HG03066 (cell line): ENCODE results near the gene SNU13.
"Not testable (repeated sequence)": the region's sequence is repeated elsewhere in the genome, so short reads cannot be mapped to it uniquely, and the experiment has no call there.

ENCODE experiments used
- ATAC-seq: cut with Tn5 transposase; IDR thresholded peaks from one replicate; pipeline ENCODE4 v1.9.1; 2021; ENCODE audit warnings: low read depth; ENCODE audit not compliant: unreplicated experiment

Gene SNU13

DNA sequence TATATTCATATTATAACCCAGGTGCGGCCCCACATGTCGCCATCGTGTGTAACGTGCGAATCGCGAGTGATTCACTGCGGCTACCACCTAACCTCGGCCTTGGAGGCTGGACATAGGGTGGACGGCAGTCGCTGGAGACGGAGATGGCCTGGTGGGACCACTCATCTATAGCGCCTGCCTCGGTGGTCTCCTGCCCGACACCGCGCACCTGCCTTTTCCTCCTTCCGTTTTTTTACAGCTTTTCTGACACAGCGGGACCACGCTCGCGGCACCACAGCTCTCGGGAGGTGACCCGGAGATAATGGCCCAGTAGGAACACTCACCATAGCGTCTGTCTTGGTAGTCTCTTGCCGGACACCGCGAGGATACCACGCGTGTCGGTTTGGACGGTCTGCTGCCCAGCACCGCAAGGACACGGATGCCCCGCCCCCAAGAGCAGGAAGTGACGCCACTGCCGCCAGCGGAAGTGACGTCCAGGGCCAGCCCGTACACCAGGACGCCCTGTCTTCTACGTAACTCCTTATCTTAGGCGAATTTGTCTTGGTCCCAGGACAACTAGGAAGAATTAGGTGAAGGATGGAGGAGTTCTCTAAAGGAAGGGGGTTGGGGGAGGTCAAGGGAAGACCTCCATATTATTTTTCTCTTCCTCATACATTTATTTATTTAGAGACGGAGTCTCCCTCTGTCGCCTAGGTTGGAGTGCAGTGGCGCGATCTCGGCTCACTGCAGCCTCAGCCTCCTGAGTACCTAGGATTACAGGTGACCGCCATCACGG, 6.4 kb downstream of the SNU13 start:
- no peak for ATAC-seq

DNA sequence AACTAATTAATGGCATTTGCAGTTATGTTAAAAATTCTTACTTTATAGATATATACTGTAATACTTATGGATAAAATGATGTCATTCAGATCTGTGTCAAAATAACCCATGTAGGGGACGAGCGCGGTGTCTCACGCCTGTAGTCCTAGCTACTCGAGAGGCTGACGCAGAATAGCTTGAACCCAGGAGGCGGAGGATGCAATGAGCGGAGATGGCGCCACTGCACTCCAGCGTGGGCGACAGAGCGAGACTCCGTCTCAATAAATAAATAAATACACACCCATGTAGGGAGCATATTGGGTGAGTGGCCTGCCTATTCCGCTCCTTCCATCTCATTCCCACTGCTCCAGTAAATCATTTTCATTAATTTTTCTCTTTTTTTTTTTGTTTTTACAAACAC, 7.1 kb downstream of the SNU13 start:
- ATAC-seq, result no peak

DNA sequence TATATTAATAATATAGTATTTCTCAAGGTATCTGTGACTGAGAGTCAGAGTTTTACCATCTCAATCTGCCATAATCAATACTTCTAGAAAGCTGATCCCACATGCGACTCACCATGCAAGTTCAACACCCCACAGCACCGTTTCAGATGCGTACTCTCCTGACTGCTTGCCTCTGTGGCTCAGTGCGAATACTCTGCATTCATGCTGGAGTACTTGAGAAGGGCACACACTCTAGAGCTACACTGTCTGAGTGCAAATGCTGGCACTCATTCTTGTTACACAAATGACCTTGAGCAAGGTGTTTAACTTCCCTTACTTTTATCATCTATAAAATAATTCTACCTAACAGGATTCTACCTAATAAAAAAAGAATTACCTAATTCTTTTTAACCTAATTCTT, 12.5 kb downstream of the SNU13 start:
- no peak for ATAC-seq

DNA sequence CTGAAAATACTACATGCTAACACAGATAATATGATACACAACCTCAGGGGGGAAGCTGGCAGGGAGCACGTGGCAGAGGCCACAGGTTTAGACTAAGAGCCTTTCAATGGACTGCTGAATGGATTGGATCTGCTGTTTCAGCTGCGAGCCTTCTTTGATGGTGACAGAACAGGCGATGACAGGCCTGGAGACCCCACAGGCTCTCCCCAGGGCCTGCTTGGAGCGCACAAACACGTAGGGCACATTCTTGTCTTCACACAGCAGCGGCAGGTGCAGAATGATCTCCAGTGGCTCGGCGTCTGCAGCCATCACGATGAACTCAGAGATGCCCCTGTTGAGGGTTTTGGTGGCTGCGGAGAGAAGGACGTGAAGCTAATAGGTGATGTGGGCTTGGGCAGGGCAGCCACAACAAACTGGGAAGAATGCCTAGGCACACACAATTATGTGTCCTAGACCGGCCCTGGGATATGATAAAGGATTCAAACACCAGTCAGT, 13.8 kb downstream of the SNU13 start:
- ATAC-seq, result no peak

DNA sequence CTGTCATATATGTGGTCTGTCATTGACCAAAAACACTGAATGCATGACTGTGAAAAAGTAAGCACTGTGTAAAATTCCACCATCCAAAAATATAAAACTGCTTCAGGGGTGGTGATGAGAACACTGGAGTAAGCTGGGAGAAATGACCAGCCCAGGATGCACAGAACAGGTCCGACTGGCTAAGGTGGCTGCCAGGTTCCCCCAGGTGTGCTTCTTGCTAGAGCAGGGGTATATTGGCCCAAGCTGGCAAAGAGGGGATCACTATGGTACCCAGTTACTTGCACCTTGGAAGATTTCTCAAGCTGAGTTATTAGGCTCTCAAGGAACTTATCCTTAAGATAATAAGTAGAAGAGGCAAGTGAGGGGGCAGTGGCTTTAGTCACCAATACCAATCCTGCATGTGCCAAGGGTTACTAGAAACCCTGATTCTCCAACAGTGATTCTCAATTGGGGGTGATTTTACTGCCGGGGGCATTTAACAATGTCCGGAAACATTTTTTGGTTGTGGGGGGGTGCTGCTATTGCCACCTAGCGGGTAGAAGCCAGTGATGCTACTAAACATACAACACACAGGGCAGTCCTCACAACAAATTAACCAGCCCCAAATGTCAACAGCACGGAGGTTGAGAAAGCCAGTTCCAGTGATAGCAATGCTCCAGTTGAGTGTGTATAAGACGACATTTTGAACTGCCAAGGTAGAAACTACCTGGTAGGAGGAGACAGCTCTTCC, 15.7 kb downstream of the SNU13 start:
- no peak for ATAC-seq

DNA sequence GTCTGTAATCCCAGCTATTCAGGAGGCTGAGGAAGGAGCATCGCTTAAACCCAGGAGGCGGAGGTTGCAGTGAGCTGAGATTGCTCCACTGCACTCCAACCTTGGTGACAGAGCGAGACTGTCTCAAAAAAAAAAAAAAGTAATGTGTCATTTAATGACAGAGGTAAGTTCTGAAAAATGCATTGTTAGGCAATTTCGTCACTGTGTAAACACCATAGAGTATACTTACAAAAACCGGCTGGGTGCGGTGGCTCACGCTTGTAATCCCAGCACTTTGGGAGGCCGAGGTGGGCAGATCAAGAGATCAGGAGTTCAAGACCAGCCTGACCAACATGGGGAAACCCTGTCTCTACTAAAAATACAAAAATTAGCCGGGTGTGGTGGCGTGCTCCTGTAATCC, 16.6 kb downstream of the SNU13 start:
- not testable (repeated sequence) for ATAC-seq

DNA sequence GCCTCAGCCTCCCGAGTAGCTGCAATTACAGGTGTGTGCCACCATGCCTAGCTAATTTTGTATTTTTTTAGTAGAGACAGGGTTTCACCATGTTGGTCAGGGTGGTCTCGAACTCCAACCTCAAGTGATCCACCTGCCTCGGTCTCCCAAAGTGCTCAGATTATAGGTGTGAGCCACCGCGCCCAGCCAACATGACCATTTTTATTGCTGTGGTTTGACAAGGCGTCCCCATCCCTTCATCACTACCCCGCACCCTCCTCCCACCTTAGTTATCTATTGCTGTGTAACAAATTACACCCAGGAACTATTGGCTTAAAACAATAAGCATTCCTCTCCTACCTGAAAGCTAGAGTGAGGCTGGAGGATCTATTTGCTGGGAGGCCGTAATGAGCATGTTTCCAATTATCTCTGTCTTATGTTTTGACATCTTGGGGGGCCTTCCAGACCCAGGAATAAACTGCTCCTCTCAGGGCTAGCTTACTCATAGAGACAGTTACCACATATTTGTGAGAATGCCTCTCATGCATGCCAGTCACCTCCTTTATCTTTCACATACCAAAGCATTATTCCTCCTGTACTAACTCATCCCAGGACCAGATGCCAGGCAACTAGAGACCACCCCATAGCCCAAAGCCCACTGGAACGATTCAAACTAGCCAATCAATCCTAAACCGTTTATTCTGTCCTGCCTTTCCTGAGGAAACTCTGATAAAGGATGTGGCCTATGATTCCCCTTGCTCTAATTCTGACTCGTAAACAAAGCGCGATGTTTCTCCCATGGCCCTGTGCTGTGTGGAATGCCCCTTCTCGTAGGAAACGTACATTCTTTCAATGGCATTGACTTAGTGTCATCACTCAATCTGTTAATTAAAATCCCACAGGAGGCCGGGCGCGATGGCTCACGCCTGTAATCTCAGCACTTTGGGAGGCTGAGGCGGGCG, 19.4 kb downstream of the SNU13 start:
- no peak for ATAC-seq

DNA sequence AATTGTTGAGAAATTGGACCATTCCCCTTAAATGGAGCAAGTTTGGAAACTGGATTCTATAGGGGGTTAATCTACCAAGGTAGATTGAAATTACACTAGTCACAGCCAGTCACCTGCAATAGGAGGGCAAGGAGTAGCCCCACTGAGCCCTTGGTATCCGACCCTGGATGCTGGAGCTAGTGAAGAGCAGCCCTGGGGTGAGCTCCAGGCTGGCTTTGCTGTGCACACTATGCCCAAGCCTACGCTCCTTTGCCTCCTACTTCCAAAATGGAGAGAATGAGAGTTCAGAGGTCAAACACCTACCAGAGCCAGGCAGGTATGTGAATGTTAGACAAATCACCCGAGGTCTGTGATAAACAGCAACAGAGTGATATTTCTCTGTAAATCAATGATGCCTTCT, 23.7 kb downstream of the SNU13 start:
- ATAC-seq, result no peak

DNA sequence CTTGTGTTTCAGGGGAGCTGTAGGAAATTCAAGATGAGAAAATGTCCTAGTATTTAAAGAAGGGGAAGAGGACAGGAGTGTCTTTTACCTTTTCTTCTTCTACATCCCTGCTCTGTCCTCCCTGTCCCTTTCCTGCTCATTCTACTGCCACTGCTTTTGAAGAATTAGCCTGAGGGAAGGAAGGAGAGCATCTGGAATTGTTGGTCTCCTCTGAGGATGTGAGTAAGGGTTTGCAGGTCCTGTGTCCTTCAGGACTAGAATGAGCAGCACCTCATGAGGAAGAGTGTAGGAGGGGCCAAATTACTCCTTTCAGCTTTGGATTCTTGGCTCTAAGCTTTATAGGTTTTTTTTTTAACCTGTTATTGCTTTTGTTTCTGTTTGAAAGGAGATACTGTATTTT, 24.2 kb downstream of the SNU13 start:
- no peak for ATAC-seq

DNA sequence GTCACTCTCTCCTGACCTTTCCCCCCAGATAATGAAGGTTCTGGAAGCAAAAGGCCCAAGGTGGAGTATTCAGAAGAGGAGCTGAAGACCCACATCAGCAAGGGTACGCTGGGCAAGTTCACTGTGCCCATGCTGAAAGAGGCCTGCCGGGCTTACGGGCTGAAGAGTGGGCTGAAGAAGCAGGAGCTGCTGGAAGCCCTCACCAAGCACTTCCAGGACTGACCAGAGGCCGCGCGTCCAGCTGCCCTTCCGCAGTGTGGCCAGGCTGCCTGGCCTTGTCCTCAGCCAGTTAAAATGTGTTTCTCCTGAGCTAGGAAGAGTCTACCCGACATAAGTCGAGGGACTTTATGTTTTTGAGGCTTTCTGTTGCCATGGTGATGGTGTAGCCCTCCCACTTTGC, 25.1 kb downstream of the SNU13 start:
- ATAC-seq, result not testable (repeated sequence)

DNA sequence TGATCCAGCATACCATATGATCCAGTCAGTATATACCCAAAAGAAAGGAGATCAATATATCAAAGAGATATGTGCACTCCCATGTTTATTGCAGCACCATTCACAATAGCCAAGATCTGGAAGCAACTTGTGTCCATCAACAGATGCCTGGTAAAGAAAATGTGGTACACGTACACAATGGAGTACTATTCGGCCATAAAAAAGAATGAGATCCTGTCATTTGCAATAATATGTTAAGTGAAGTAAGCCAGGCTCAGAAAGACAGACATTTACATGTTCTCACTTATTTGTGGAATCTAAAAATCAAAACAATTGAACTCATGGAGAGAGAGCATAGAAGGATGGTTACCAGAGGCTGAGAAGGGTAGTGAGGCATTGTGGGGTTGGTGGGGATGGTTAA, 27.0 kb downstream of the SNU13 start:
- ATAC-seq, result no peak

DNA sequence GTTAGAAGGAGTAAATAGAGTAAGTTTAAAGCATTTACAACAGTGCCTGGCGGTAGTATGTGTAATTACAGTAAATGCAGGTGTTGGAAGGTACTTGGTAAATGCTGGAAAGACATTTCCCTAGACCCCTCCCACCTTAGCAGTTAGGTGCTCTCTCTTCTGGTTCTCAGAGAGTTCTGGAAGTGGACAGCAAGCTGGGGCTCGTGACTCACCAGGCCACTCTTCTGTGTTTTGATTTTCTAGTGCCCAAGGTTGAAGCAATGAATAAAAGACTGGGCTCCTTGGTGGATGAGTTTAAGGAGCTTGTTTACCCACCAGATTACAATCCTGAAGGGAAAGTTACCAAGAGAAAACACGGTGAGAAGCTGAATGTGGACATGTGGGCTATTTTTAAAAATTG, 27.6 kb downstream of the SNU13 start:
- no peak for ATAC-seq

DNA sequence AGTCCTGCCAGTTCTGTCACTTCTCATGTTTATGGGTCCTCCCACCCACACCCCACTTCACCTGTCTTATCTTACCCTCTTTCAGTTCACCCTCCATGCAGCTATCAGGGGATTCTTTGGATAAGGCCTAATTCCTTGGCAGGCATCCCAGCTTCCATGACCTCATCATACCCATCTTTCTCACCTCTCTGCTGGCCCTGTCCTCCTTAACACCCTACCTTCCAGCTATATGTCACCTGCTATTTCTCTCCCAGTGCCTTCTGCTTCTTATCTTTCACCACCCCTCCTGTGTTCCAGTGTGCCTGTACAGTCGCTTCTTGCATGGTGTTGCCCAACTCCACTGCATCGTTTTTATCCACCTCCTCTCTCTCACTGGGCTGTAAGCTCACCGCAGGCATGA, 28.3 kb downstream of the SNU13 start:
- no peak for ATAC-seq

DNA sequence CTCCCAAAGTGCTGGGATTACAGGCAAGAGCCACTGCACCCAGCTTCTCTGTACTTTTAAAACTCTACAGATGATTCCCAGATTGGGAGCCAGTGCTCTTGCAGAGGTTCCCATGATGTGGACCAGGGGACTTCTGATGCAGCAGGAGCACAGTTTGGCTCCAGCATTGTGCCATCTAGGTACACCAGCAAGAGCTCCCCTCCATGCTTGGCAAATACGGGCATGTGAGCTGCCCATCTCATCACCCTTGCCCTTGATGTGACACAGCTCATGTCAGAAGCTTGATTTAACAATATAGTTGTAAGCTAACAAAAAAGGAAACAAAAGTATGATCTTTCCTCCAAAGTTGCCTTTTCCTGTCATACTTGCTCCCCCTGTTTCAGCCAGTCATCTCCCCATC, 28.7 kb downstream of the SNU13 start:
- ATAC-seq, result no peak

DNA sequence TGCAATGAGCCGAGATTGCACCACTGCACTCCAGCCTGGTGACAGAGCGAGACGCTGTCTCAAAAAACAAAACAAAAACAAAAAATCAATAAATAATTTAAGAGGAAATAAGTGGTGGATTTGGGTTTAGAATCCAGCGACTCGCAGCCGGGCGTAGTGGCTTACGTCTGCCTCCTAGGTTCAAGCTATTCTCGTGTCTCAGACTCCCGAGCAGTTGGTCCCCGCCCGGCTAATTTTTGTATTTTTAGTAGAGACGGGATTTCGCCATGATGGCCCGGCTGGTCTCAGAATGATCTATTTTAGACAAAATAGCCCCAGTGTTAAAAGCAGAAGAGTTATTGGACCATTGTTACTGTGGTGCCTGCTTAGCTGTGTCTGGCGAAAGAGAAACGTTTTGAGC, 29.8 kb downstream of the SNU13 start:
- no peak for ATAC-seq

DNA sequence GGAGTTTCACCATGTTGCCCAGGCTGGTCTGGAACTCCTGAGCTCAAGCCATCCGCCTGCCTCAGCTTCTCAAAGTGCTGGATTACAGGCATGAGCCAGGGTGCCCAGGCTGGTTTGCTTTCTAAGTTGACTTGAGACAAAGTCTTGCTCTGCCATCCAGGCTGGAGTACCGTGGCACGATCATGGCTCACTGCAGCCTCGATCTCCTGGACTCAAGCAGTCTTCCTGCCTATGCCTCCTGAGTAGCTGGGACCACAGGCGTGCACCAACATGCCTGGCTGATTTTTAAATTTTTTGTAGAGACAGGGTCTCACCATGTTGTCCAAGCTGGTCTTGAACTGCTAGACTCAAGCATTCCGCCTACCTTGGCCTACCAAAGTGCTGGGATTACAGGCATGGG, 31.0 kb downstream of the SNU13 start:
- ATAC-seq, result no peak

DNA sequence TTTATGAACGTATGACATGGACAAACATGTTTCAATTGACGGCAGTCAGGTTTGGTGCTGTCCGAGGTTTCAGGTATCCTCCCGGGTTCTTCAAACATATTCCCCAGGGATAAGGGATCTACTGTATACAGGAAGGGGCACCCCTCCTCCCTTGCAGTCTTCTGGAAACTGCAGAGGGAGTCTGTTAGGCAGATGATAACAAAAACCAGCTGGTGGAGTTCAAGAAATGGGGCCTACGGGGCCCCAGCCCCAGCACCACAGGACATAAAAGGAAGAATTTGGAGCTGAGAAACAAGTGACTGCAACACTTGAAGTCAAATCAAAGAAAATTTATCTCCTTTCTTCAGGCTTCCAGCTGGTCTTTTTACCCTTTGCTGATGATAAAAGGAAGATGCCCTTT, 32.1 kb downstream of the SNU13 start:
- ATAC-seq, result no peak

DNA sequence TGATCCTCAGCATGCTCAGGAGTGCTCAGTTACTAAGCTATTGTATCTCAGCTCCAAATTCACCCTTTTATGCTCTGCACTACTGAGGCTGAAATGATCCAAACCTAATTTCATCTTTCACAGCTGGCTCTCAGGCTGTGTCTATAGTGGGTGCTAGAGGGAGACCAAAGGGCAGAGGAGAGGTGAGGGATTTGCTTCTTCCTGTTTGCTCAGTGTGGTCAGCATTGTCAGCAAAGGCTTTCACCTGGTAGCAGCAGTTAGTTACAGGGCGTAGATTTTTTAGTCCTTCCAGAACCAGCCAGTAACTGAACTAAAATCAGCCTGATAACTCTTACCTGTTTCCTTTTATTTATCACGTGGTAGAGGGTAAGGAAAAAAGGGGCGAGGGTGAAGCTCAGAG, 34.3 kb downstream of the SNU13 start:
- ATAC-seq, result no peak

DNA sequence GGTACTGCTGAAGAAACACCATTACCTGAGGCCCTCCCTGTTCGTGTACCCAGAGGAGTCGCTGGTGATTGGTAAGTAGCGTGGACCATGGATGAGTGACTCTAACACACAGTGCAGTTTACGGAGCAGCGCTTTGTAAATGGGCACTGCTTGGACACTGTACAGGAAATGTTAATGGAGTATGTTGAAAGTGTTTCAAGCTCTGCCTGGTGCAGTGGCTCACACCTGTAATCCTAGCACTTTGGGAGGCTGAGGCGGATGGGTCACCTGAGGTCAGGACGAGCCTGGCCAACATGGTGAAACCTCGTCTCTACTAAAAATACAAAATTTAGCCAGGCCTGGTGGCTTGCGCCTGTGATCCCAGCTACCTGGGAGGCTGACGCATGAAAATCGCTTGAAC, 37.8 kb downstream of the SNU13 start:
- ATAC-seq, result no peak

DNA sequence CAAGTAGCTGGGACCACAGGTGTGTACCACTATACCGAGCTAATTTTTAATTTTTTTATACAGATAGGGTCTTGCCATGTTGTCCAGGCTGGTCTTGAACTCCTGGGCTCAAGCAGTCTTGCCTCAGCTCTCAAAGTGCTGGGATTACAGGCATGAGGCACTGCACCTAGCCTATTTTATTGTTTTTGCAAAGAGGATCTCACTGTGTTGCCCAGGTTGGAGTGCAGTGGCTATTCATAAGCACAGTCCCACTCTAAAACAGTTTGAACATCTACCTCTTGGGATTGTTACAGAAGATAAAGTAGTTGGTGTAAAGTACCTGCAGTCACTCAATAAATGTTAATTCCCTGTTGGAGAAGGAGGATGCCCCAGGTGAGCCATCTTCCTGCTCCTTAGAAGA, 38.4 kb downstream of the SNU13 start:
- no peak for ATAC-seq

DNA sequence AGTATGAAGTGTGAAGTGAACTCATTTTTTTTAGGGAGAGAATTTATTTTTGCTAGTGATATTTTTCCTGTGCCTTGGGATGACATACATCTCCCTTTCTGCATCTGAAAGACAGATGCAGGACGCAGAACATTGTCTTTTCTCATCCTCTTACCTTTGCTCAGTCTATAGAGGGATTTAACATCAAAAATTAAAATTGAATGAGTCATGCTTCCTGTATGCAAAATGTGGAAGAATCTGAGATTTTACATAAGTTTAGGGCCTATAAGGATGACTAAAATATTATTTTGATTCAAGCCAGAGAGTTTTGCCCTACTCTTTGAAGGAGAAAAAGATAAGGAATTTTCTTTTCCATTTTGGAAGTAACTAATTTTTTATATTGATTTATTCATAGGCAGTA, 40.2 kb downstream of the SNU13 start:
- no peak for ATAC-seq
